ENCODE measurements around the gene CPD.
"Not testable (repeated sequence)": the region's sequence is repeated elsewhere in the genome, so short reads cannot be mapped to it uniquely, and the experiment has no call there.

The CPD gene

GRCh38 chr17:30378825-30379302 lies at the start of gene CPD:
TSS of gene CPD (plus strand) at chr17:30378927. CDS start at chr17:30378981, 54 bp downstream.
- peak; percentile 97 for DNase-seq

GRCh38 chr17:30332057-30332542 lies 46.6 kb upstream of the CPD start:
- DNase-seq, result no peak

GRCh38 chr17:30333503-30334360 lies 45.0 kb upstream of the CPD start, which contains the start of gene TMIGD1:
TSS of gene TMIGD1 (minus strand) at chr17:30334057. CDS start at chr17:30332133, 1,924 bp downstream.
- no peak for DNase-seq

- no peak for DNase-seq
Measured at GRCh38 chr17:30334421-30334820, 44.3 kb upstream of the CPD start.

- DNase-seq, result peak; percentile 65
Measured at GRCh38 chr17:30336369-30337171, 42.2 kb upstream of the CPD start.

GRCh38 chr17:30337393-30337999 lies 41.2 kb upstream of the CPD start:
- DNase-seq, result no peak

GRCh38 chr17:30339086-30339485 lies 39.6 kb upstream of the CPD start:
- no peak for DNase-seq

- DNase-seq, result no peak
Measured at GRCh38 chr17:30340801-30341356, 37.8 kb upstream of the CPD start.

GRCh38 chr17:30341703-30342249 lies 37.0 kb upstream of the CPD start:
- DNase-seq, result no peak

GRCh38 chr17:30343244-30343643 lies 35.5 kb upstream of the CPD start:
- not testable (repeated sequence) for DNase-seq

GRCh38 chr17:30343796-30344195 lies 34.9 kb upstream of the CPD start:
- DNase-seq, result no peak

GRCh38 chr17:30344283-30345088 lies 34.2 kb upstream of the CPD start:
- DNase-seq, result no peak

GRCh38 chr17:30345089-30345433 lies 33.7 kb upstream of the CPD start:
- DNase-seq, result no peak

- DNase-seq, result no peak
Measured at GRCh38 chr17:30345527-30346075, 33.1 kb upstream of the CPD start.

- DNase-seq, result no peak
Measured at GRCh38 chr17:30346221-30346795, 32.4 kb upstream of the CPD start.

GRCh38 chr17:30347488-30347887 lies 31.2 kb upstream of the CPD start:
- DNase-seq, result no peak

- no peak for DNase-seq
Measured at GRCh38 chr17:30349252-30349651, 29.5 kb upstream of the CPD start.

- DNase-seq, result not testable (repeated sequence)
Measured at GRCh38 chr17:30351263-30351662, 27.5 kb upstream of the CPD start.

GRCh38 chr17:30351735-30352134 lies 27.0 kb upstream of the CPD start:
- DNase-seq, result no peak

- DNase-seq, result no peak
Measured at GRCh38 chr17:30352240-30352814, 26.4 kb upstream of the CPD start.

GRCh38 chr17:30354701-30355100 lies 24.0 kb upstream of the CPD start:
- DNase-seq, result no peak

Data from NCI-H1436 (cell line).